Endodermal cell (in vitro differentiated cells): Measurements from ENCODE around the gene SH2D5. TPM values are rescaled to one million over a fixed set of nuclear protein-coding genes. Genes with fewer than 3 reads are reported as not detected.

Source experiments
- DNase-seq: peaks from one replicate; pipeline ENCODE4 v3.0.0-alpha.2; 2017
- H3K27ac ChIP-seq: 2 replicates; pipeline ENCODE4 v1.5.1; 2013; ENCODE audit warnings: mild to moderate bottlenecking, low read depth, low read length, moderate library complexity
- H3K27me3 ChIP-seq: 2 replicates; pipeline ENCODE4 v1.6.1; 2013; ENCODE audit warnings: mild to moderate bottlenecking, low read length, moderate library complexity; ENCODE audit not compliant: insufficient read depth, control insufficient read depth, poor library complexity, severe bottlenecking
- H3K36me3 ChIP-seq: 2 replicates; pipeline ENCODE4 v1.7.0; 2013; ENCODE audit warnings: mild to moderate bottlenecking, low read length, moderate library complexity; ENCODE audit not compliant: control insufficient read depth, insufficient read depth
- H3K4me1 ChIP-seq: one replicate; pipeline ENCODE4 v1.7.0; 2013; ENCODE audit warnings: low read length; ENCODE audit not compliant: control insufficient read depth, insufficient read depth
- H3K4me3 ChIP-seq: 2 replicates; pipeline ENCODE4 v1.5.1; 2013; ENCODE audit warnings: mild to moderate bottlenecking, low read length, moderate library complexity
- H3K9ac ChIP-seq: 2 replicates; pipeline ENCODE4 v1.6.1; 2013; ENCODE audit warnings: mild to moderate bottlenecking, low read length, moderate library complexity; ENCODE audit not compliant: poor library complexity, severe bottlenecking; ENCODE audit errors: extremely low read depth
- H3K9me3 ChIP-seq: 2 replicates; pipeline ENCODE4 v1.6.1; 2013; ENCODE audit warnings: mild to moderate bottlenecking, low read length, moderate library complexity; ENCODE audit not compliant: control insufficient read depth
- H3K27ac Mint-ChIP-seq: 2 replicates; pipeline ENCODE4 v1.8.0; 2020; ENCODE audit warnings: mixed read lengths
- H3K27me3 Mint-ChIP-seq: 2 replicates; pipeline ENCODE4 v1.8.0; 2021; ENCODE audit warnings: mild to moderate bottlenecking, mixed read lengths; ENCODE audit not compliant: insufficient read depth
- H3K36me3 Mint-ChIP-seq: 2 replicates; pipeline ENCODE4 v1.8.0; 2020; ENCODE audit warnings: low read depth, mixed read lengths
- H3K4me1 Mint-ChIP-seq: 2 replicates; pipeline ENCODE4 v1.8.0; 2020; ENCODE audit warnings: mixed read lengths
- H3K4me3 Mint-ChIP-seq: 2 replicates; pipeline ENCODE4 v1.8.0; 2020; ENCODE audit warnings: mild to moderate bottlenecking, moderate library complexity, mixed read lengths
- H3K9me3 Mint-ChIP-seq: 2 replicates; pipeline ENCODE4 v1.8.0; 2020; ENCODE audit warnings: mild to moderate bottlenecking, mixed read lengths
- WGBS, 2 experiments: methylation state at CpG; one replicate each; pipeline versions ENCODE4 v1.1.5 to v1.1.7; 2013; ENCODE audit warnings: missing lambda C conversion rate in 2 of 2, mixed read lengths in 1 of 2; ENCODE audit not compliant: insufficient coverage in 1 of 2, insufficient read length in 1 of 2; 5-methylcytosine and 5-hydroxymethylcytosine counted together
- total RNA-seq, 2 donors: library from RNA; stranded (reverse); fragmentation: NEBNext Ultra II Directional in 1 of 2; extraction: Animal tissue kit (Norgen Biotek cat#: 25700) in 1 of 2; gene quantifications; 2 replicates in 1 of 2; 3 replicates in 1 of 2; pipeline ENCODE4 v1.2.1, GENCODE V29; 2021
- TF ChIP-seq, protein P1 (sequence below): fragments of 200-600 bp; sonication (generic); conservative IDR thresholded peaks from 2 replicates; pipeline ENCODE4 v1.5.0; 2021; ENCODE audit warnings: antibody characterized with exemption, mild to moderate bottlenecking

The SH2D5 gene
- total RNA-seq, 2 donors from 2014 or later = 4.0 to 5.0 TPM

- H3K9me3 ChIP-seq = no peaks in the 10 kb centered on the region
- H3K4me1 Mint-ChIP-seq = no peaks in the 10 kb centered on the region
- H3K27ac ChIP-seq = no peak overlapping the region
- H3K9ac ChIP-seq = no peak overlapping the region
- WGBS, 2 experiments = 91 to 93% methylated on average over 8 to 29 of the region's 29 CpGs
- peaks cover 24% of the 10 kb centered on the region for H3K27me3 ChIP-seq
- no peak overlapping the region for H3K27ac Mint-ChIP-seq
- TF ChIP-seq, protein P1, sequence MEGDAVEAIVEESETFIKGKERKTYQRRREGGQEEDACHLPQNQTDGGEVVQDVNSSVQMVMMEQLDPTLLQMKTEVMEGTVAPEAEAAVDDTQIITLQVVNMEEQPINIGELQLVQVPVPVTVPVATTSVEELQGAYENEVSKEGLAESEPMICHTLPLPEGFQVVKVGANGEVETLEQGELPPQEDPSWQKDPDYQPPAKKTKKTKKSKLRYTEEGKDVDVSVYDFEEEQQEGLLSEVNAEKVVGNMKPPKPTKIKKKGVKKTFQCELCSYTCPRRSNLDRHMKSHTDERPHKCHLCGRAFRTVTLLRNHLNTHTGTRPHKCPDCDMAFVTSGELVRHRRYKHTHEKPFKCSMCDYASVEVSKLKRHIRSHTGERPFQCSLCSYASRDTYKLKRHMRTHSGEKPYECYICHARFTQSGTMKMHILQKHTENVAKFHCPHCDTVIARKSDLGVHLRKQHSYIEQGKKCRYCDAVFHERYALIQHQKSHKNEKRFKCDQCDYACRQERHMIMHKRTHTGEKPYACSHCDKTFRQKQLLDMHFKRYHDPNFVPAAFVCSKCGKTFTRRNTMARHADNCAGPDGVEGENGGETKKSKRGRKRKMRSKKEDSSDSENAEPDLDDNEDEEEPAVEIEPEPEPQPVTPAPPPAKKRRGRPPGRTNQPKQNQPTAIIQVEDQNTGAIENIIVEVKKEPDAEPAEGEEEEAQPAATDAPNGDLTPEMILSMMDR = no peak
- no peak overlapping the region for H3K4me3 Mint-ChIP-seq
- H3K27me3 Mint-ChIP-seq = peaks cover 30% of the 10 kb centered on the region
- H3K36me3 Mint-ChIP-seq = no peaks in the 10 kb centered on the region
- peak; percentile 33 for DNase-seq
- H3K4me1 ChIP-seq = no peaks in the 10 kb centered on the region
- H3K36me3 ChIP-seq = no peaks in the 10 kb centered on the region
- H3K9me3 Mint-ChIP-seq = no peaks in the 10 kb centered on the region
- no peak overlapping the region for H3K4me3 ChIP-seq
These were observed 11.1 kb downstream of the SH2D5 start for GRCh38 chr1:20721117-20722061.

- TF ChIP-seq, protein P1 = no peak
- H3K9me3 ChIP-seq = no peaks in the 10 kb centered on the region
- DNase-seq = peak; percentile 24
- no peak overlapping the region for H3K9ac ChIP-seq
- H3K36me3 ChIP-seq = no peaks in the 10 kb centered on the region
- H3K27me3 ChIP-seq = peaks cover 24% of the 10 kb centered on the region
- Mint-ChIP-seq H3K4me3 (no peak overlapping the region), H3K27ac (no peak overlapping the region), H3K27me3 (peaks cover 33% of the 10 kb centered on the region), H3K9me3 (no peaks in the 10 kb centered on the region), H3K4me1 (no peaks in the 10 kb centered on the region), H3K36me3 (no peaks in the 10 kb centered on the region)
- 94 to 100% methylated on average over 1 to 12 of the region's 12 CpGs for WGBS, 2 experiments
- H3K27ac ChIP-seq = no peak overlapping the region
- no peaks in the 10 kb centered on the region for H3K4me1 ChIP-seq
- H3K4me3 ChIP-seq = no peak overlapping the region
These were observed 11.8 kb downstream of the SH2D5 start for GRCh38 chr1:20720631-20721091.

GRCh38 chr1:20719871-20720620 lies 12.5 kb downstream of the SH2D5 start:
- H3K27ac Mint-ChIP-seq = no peak overlapping the region
- no peak overlapping the region for H3K9ac ChIP-seq
- no peaks in the 10 kb centered on the region for H3K4me1 Mint-ChIP-seq
- no peaks in the 10 kb centered on the region for H3K36me3 Mint-ChIP-seq
- DNase-seq = peak; percentile 24
- H3K9me3 Mint-ChIP-seq = no peaks in the 10 kb centered on the region
- no peaks in the 10 kb centered on the region for H3K4me1 ChIP-seq
- H3K27ac ChIP-seq = no peak overlapping the region
- peaks cover 24% of the 10 kb centered on the region for H3K27me3 ChIP-seq
- no peaks in the 10 kb centered on the region for H3K36me3 ChIP-seq
- H3K9me3 ChIP-seq = no peaks in the 10 kb centered on the region
- no peak overlapping the region for H3K4me3 Mint-ChIP-seq
- H3K27me3 Mint-ChIP-seq = peaks cover 33% of the 10 kb centered on the region
- no peak overlapping the region for H3K4me3 ChIP-seq
- WGBS, 2 experiments = 92 to 100% methylated on average over 3 to 5 of the region's 5 CpGs
- TF ChIP-seq, protein P1 = no peak
